ENCODE measurements around the gene HUNK. TPM values are rescaled to one million over a fixed set of nuclear protein-coding genes. Genes with fewer than 3 reads are reported as not detected.
A peak's percentile ranks its signal among the peaks of the same experiment; 100 is the strongest.

Gene HUNK
- total RNA-seq, 1 donor from 2014 or later: 41.9 TPM

DNA sequence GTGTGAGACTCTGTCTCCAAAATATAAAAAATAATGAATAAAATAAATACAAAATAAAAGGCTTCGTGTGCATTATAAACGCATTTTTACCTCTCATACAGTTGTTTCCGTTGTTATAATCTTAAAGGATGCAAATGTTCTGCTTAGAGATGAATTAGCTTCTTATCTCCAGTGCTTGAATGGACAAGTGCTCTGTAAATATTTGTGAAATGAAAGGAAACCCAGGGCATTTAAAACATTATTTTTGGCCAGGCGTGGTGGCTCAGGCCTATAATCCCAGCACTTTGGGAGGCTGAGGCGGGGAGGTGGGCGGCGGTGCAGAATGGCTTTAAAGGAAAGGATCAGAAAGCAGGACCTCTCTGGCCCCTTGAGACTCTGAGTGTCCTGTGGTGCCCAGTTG is 94.5 kb downstream of the HUNK start:
- Mint-ChIP-seq H3K4me1 (ENCODE audit: low read depth) (peaks cover 8% of the 10 kb centered on the region), H3K27ac (peak overlapping the region; percentile 37), H3K36me3 (ENCODE audit: insufficient read depth) (peaks cover 31% of the 10 kb centered on the region)

DNA sequence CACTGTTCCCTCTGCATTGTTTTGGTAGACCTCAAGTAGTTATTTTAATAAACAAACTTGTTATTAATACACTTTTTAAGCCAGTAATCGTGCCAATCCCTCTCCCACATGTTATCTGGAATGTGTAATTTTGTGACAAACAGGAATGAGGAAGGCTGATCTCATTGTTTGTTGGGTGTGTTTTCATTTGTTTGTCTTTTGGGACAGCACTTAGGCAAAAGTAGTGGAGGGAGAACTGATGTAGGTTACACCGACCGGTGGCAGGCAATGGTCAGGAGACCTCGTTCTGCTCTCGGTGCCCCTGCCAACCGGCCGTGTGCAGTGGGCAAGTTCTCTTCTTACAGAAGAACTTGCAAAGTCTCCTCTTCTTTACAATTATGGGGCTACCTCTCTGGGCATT is 99.8 kb downstream of the HUNK start:
- no peaks in the 10 kb centered on the region for H3K9me3 Mint-ChIP-seq (ENCODE audit: low read depth)
- TF ChIP-seq, protein P1, sequence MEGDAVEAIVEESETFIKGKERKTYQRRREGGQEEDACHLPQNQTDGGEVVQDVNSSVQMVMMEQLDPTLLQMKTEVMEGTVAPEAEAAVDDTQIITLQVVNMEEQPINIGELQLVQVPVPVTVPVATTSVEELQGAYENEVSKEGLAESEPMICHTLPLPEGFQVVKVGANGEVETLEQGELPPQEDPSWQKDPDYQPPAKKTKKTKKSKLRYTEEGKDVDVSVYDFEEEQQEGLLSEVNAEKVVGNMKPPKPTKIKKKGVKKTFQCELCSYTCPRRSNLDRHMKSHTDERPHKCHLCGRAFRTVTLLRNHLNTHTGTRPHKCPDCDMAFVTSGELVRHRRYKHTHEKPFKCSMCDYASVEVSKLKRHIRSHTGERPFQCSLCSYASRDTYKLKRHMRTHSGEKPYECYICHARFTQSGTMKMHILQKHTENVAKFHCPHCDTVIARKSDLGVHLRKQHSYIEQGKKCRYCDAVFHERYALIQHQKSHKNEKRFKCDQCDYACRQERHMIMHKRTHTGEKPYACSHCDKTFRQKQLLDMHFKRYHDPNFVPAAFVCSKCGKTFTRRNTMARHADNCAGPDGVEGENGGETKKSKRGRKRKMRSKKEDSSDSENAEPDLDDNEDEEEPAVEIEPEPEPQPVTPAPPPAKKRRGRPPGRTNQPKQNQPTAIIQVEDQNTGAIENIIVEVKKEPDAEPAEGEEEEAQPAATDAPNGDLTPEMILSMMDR (IDR thresholded peaks at IDR 0.05; ENCODE audit: unreplicated experiment): no peak

More for the DNA sequence above, 94.5 kb downstream of the HUNK start:
- no peaks in the 10 kb centered on the region for H3K27me3 Mint-ChIP-seq
- H3K4me3 Mint-ChIP-seq (ENCODE audit: low read depth): no peak overlapping the region
- TF ChIP-seq, protein P1 (IDR thresholded peaks at IDR 0.05; ENCODE audit: unreplicated experiment): no peak
- DNase-seq (ENCODE audit: low spot score, unreplicated experiment): no peak
- H3K9me3 Mint-ChIP-seq (ENCODE audit: low read depth): no peaks in the 10 kb centered on the region

GRCh38 chr21:31973402-31973944 is 100.7 kb downstream of the HUNK start:
- H3K27ac Mint-ChIP-seq: no peak overlapping the region
- peaks cover 39% of the 10 kb centered on the region for H3K36me3 Mint-ChIP-seq (ENCODE audit: insufficient read depth)
- DNase-seq (ENCODE audit: low spot score, unreplicated experiment): no peak
- H3K27me3 Mint-ChIP-seq: no peaks in the 10 kb centered on the region
- no peak overlapping the region for H3K4me3 Mint-ChIP-seq (ENCODE audit: low read depth)
- H3K9me3 Mint-ChIP-seq (ENCODE audit: low read depth): no peaks in the 10 kb centered on the region
- H3K4me1 Mint-ChIP-seq (ENCODE audit: low read depth): peaks cover 4% of the 10 kb centered on the region
- TF ChIP-seq, protein P1 (IDR thresholded peaks at IDR 0.05; ENCODE audit: unreplicated experiment): no peak

More for the DNA sequence above, 99.8 kb downstream of the HUNK start:
- DNase-seq (ENCODE audit: low spot score, unreplicated experiment): no peak
- peaks cover 37% of the 10 kb centered on the region for H3K36me3 Mint-ChIP-seq (ENCODE audit: insufficient read depth)
- H3K4me3 Mint-ChIP-seq (ENCODE audit: low read depth): no peak overlapping the region
- peaks cover 4% of the 10 kb centered on the region for H3K4me1 Mint-ChIP-seq (ENCODE audit: low read depth)
- no peak overlapping the region for H3K27ac Mint-ChIP-seq
- H3K27me3 Mint-ChIP-seq: no peaks in the 10 kb centered on the region

DNA sequence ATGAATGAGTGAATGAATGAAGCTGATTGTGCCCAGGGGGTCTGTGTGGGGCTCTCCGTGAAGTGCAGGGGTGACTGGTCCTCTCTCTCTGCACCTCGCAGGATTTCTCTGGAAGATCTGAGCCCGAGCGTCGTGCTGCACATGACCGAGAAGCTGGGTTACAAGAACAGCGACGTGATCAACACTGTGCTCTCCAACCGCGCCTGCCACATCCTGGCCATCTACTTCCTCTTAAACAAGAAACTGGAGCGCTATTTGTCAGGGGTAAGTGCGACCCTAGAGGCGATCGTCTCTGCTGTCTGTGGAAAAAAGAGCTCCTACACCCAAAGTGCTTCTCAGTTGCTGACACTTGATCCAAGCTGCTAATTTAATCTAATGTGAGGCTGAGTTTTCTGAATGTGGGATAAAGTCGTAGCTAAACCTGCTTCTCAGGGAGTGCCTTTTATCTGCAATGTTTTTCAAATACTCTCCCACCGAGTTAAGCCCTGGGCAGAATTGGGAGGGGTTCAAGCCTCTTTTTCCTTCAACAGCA is 101.7 kb downstream of the HUNK start:
- Mint-ChIP-seq H3K4me3 (ENCODE audit: low read depth) (no peak overlapping the region), H3K4me1 (ENCODE audit: low read depth) (peaks cover 4% of the 10 kb centered on the region), H3K27me3 (no peaks in the 10 kb centered on the region), H3K36me3 (ENCODE audit: insufficient read depth) (peaks cover 41% of the 10 kb centered on the region), H3K9me3 (ENCODE audit: low read depth) (no peaks in the 10 kb centered on the region), H3K27ac (no peak overlapping the region)
- DNase-seq (ENCODE audit: low spot score, unreplicated experiment): no peak
- TF ChIP-seq, protein P1 (IDR thresholded peaks at IDR 0.05; ENCODE audit: unreplicated experiment): no peak

DNA sequence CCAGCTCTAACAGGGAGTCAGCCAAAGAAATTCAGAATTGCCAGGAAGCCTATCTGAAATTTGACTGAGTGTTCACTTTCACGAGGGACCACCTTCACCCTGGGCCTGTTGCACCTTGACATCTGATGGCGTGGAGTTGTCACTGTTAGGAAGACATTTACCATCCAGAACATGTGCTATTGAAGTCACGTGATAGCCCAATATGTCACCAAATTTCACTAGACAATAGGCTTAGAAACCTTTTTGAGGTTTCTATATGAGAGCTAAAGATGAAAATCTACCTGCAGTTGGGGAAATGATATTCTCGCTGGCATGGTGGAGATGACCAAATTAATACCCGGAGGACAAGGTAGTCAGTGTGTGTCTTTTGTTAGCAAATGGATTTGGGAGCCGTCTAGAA is 102.7 kb downstream of the HUNK start:
- TF ChIP-seq, protein P1 (IDR thresholded peaks at IDR 0.05; ENCODE audit: unreplicated experiment): no peak
- Mint-ChIP-seq H3K27me3 (no peaks in the 10 kb centered on the region), H3K36me3 (ENCODE audit: insufficient read depth) (peaks cover 41% of the 10 kb centered on the region), H3K9me3 (ENCODE audit: low read depth) (no peaks in the 10 kb centered on the region), H3K27ac (no peak overlapping the region), H3K4me3 (ENCODE audit: low read depth) (no peak overlapping the region), H3K4me1 (ENCODE audit: low read depth) (peaks cover under 1% of the 10 kb centered on the region)
- DNase-seq (ENCODE audit: low spot score, unreplicated experiment): no peak

Measured in progenitor cell of endocrine pancreas (in vitro differentiated cells).